Measurements from ENCODE around the gene RABGAP1L.

RABGAP1L gene

GRCh38 chr1:174949645-174950044, 790.3 kb downstream of the RABGAP1L start:
- Histone ChIP-seq H3K36me3 (ENCODE audit: control insufficient read depth, insufficient read depth, low read length) (no peaks in the 10 kb centered on the region), H3K27me3 (replicated peaks; ENCODE audit: control insufficient read depth, insufficient read depth, low read length) (no peaks in the 10 kb centered on the region), H3K4me3 (replicated peaks; ENCODE audit: low read depth, low read length) (no peak overlapping the region)
- no peak for TF ChIP-seq CTCF (IDR thresholded peaks at IDR 0.05; ENCODE audit: insufficient read depth, low read length, poor library complexity, severe bottlenecking)
- no peak for DNase-seq (ENCODE audit: extremely low read depth, insufficient read length)

- no peak for DNase-seq (ENCODE audit: extremely low read depth, insufficient read length)
- no peak for TF ChIP-seq CTCF (IDR thresholded peaks at IDR 0.05; ENCODE audit: insufficient read depth, low read length, poor library complexity, severe bottlenecking)
- Histone ChIP-seq H3K4me3 (replicated peaks; ENCODE audit: low read depth, low read length) (peak overlapping the region; percentile 2; the same call in 1 of the 2 replicates), H3K27me3 (replicated peaks; ENCODE audit: control insufficient read depth, insufficient read depth, low read length) (no peaks in the 10 kb centered on the region), H3K36me3 (ENCODE audit: control insufficient read depth, insufficient read depth, low read length) (no peaks in the 10 kb centered on the region; the same call in 1 of the 2 replicates)
Observed at GRCh38 chr1:174953285-174954072, 794.2 kb downstream of the RABGAP1L start.

GRCh38 chr1:174954073-174954460, 794.7 kb downstream of the RABGAP1L start:
- Histone ChIP-seq H3K36me3 (ENCODE audit: control insufficient read depth, insufficient read depth, low read length) (no peaks in the 10 kb centered on the region; the same call in 1 of the 2 replicates), H3K4me3 (replicated peaks; ENCODE audit: low read depth, low read length) (no peak overlapping the region), H3K27me3 (replicated peaks; ENCODE audit: control insufficient read depth, insufficient read depth, low read length) (no peaks in the 10 kb centered on the region)
- DNase-seq (ENCODE audit: extremely low read depth, insufficient read length): no peak
- TF ChIP-seq CTCF (IDR thresholded peaks at IDR 0.05; ENCODE audit: insufficient read depth, low read length, poor library complexity, severe bottlenecking): no peak

- DNase-seq (ENCODE audit: extremely low read depth, insufficient read length): no peak
- no peak overlapping the region for H3K4me3 ChIP-seq (replicated peaks; ENCODE audit: low read depth, low read length)
Observed at GRCh38 chr1:174954671-174955669, 795.6 kb downstream of the RABGAP1L start.

GRCh38 chr1:174956086-174956485, 796.8 kb downstream of the RABGAP1L start:
- no peaks in the 10 kb centered on the region for H3K27me3 ChIP-seq (replicated peaks; ENCODE audit: control insufficient read depth, insufficient read depth, low read length)
- no peak for TF ChIP-seq CTCF (IDR thresholded peaks at IDR 0.05; ENCODE audit: insufficient read depth, low read length, poor library complexity, severe bottlenecking)
- no peak overlapping the region for H3K4me3 ChIP-seq (replicated peaks; ENCODE audit: low read depth, low read length)
- no peaks in the 10 kb centered on the region; the same call in none of the 2 replicates for H3K36me3 ChIP-seq (ENCODE audit: control insufficient read depth, insufficient read depth, low read length)
- no peak for DNase-seq (ENCODE audit: extremely low read depth, insufficient read length)

More at GRCh38 chr1:174954671-174955669, 795.6 kb downstream of the RABGAP1L start:
- no peak for TF ChIP-seq CTCF (IDR thresholded peaks at IDR 0.05; ENCODE audit: insufficient read depth, low read length, poor library complexity, severe bottlenecking)
- Histone ChIP-seq H3K36me3 (ENCODE audit: control insufficient read depth, insufficient read depth, low read length) (no peaks in the 10 kb centered on the region; the same call in 1 of the 2 replicates), H3K27me3 (replicated peaks; ENCODE audit: control insufficient read depth, insufficient read depth, low read length) (no peaks in the 10 kb centered on the region)

All from GM06990 (cell line).